WERI-Rb-1 (cell line): ENCODE measurements around the gene TALDO1.

ENCODE experiments used
- DNase-seq: peaks from one replicate; pipeline ENCODE4 v3.0.0-alpha.2; 2020
- H3K27ac ChIP-seq: fragments of 250-450 bp; sonication (Bioruptor Pico); 2 replicates; pipeline ENCODE4 v1.5.1; 2020; ENCODE audit warnings: mild to moderate bottlenecking, moderate library complexity
- H3K27me3 ChIP-seq: fragments of 250-450 bp; sonication (Bioruptor Pico); 2 replicates; pipeline ENCODE4 v1.5.1; 2021; ENCODE audit warnings: mild to moderate bottlenecking, low read depth, moderate library complexity; ENCODE audit not compliant: insufficient read depth, severe bottlenecking
- H3K36me3 ChIP-seq: fragments of 250-450 bp; sonication (Bioruptor Pico); 2 replicates; pipeline ENCODE4 v1.5.1; 2020; ENCODE audit warnings: mild to moderate bottlenecking, moderate library complexity
- H3K4me3 ChIP-seq: 2 replicates; pipeline ENCODE4 v1.5.1; 2011; ENCODE audit warnings: low read depth, mild to moderate bottlenecking, control low read depth, low read length
- H3K9me3 ChIP-seq: fragments of 250-450 bp; sonication (Bioruptor Pico); 2 replicates; pipeline ENCODE4 v1.5.1; 2021; ENCODE audit warnings: mild to moderate bottlenecking, moderate library complexity; ENCODE audit not compliant: severe bottlenecking
- CTCF ChIP-seq: IDR thresholded peaks from 2 replicates; pipeline ENCODE4 v1.5.1; 2011; ENCODE audit warnings: low read depth, mild to moderate bottlenecking, control low read depth, inconsistent platforms, low read length

TALDO1 gene

GRCh38 chr11:724778-725386 lies 22.4 kb upstream of the TALDO1 start:
- Histone ChIP-seq H3K27me3 (peaks cover 24% of the 10 kb centered on the region), H3K4me3 (no peak overlapping the region), H3K36me3 (no peaks in the 10 kb centered on the region), H3K9me3 (no peaks in the 10 kb centered on the region), H3K27ac (no peak overlapping the region)
- TF ChIP-seq CTCF: no peak
- DNase-seq: no peak

DNA sequence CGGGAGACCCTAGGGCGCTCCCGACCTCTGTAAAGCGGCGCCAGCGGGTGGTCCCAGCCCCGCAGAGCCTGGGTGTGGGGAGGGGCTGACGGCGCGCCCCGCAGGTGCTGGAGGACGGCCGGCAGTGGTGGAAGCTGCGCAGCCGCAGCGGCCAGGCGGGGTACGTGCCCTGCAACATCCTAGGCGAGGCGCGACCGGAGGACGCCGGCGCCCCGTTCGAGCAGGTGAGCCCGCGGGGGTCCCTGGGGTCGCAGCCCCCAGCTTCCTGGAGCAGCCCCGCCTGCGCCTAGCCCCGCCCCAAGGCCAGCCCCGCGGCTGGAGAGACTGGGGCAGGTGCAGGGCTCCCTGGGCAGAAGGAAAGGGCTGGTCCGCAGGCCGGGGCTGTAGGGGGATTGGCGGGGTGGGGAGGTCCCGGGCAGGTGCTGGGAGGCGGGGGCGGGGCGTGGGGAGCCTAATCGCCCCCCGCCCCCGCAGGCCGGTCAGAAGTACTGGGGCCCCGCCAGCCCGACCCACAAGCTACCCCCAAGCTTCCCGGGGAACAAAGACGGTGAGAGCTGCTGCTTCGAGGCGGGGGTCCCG lies 21.6 kb upstream of the TALDO1 start:
- Histone ChIP-seq H3K27me3 (peaks cover 17% of the 10 kb centered on the region), H3K9me3 (no peaks in the 10 kb centered on the region), H3K36me3 (no peaks in the 10 kb centered on the region), H3K27ac (no peak overlapping the region), H3K4me3 (no peak overlapping the region)
- no peak for DNase-seq
- no peak for TF ChIP-seq CTCF

DNA sequence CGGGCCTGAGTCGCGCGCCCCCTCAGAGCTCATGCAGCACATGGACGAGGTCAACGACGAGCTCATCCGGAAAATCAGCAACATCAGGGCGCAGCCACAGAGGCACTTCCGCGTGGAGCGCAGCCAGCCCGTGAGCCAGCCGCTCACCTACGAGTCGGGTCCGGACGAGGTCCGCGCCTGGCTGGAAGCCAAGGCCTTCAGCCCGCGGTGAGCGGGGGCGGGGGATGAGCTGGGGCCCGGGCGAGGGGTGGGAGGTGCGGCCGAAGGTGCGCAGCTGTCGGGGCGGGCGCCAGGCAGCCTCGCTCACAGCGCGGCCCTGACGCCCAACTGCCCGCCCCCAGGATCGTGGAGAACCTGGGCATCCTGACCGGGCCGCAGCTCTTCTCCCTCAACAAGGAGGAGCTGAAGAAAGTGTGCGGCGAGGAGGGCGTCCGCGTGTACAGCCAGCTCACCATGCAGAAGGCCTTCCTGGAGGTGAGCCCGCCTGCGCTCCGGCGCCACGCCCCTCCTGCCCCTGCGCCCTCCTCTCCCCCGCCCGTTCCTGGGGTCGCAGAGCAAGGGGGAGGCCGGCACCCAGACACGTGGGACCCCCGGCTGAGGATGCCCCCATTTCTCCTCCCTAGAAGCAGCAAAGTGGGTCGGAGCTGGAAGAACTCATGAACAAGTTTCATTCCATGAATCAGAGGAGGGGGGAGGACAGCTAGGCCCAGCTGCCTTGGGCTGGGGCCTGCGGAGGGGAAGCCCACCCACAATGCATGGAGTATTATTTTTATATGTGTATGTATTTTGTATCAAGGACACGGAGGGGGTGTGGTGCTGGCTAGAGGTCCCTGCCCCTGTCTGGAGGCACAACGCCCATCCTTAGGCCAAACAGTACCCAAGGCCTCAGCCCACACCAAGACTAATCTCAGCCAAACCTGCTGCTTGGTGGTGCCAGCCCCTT lies 20.7 kb upstream of the TALDO1 start:
- no peak for TF ChIP-seq CTCF
- Histone ChIP-seq H3K4me3 (peak overlapping the region; percentile 19), H3K27me3 (peaks cover 10% of the 10 kb centered on the region), H3K36me3 (no peaks in the 10 kb centered on the region), H3K9me3 (no peaks in the 10 kb centered on the region), H3K27ac (peak overlapping the region; percentile 44; the same call in 1 of the 2 replicates)
- DNase-seq: peak; percentile 62

DNA sequence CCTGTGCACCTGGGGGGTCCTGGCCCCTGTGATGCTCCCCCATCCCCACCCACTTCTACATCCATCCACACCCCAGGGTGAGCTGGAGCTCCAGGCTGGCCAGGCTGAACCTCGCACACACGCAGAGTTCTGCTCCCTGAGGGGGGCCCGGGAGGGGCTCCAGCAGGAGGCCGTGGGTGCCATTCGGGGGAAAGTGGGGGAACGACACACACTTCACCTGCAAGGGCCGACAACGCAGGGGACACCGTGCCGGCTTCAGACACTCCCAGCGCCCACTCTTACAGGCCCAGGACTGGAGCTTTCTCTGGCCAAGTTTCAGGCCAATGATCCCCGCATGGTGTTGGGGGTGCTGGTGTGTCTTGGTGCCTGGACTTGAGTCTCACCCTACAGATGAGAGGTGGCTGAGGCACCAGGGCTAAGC lies 20.0 kb upstream of the TALDO1 start:
- no peak for TF ChIP-seq CTCF
- no peak for DNase-seq
- no peak overlapping the region for H3K4me3 ChIP-seq
- peak overlapping the region; percentile 57 for H3K27ac ChIP-seq
- peaks cover 3% of the 10 kb centered on the region for H3K27me3 ChIP-seq
- no peaks in the 10 kb centered on the region for H3K9me3 ChIP-seq
- no peaks in the 10 kb centered on the region for H3K36me3 ChIP-seq

DNA sequence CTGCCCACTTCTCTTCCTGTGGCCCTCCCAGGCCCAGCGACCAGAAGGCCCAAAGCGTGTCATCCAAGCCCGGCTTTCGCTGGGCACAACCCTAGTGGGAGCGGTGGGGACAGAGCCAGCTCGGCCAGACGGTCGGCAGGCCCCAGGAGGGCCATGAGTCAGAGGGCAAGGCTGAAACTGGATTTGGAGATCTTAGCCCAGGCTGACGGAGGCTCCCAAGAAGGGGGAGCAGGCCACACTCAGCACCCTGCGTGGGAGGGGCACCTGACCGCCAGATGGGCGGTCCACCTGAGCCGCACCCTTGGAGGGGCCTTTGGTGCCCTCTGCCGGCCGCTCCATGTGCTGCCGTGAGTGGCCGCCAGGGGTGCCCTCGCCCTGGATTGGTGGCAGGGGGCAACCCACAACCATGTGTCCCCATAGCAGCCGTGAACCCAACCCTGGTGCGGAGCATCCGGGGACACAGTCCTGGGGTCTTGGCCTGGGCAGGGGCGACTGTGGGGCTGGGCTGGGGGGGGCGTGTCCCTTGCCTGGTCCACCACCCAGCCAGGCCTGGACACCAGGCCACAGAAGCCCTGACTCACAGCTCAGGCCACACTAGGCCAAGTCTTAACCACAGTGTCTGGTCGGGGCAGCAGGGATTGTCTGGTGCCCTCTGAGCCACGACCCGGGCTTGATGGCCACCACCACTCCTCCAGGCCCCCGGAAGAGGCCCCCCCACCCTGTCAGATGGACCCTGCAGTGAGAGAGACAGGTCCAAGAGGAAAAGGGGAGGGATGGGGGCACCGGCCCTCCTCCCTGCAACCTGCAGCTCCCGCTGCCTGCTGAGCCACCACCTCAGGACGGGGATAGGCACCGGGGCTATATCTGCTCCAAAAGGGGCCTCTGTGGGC lies 19.2 kb upstream of the TALDO1 start:
- H3K27ac ChIP-seq: peak overlapping the region; percentile 57

More for the DNA sequence above, 19.2 kb upstream of the TALDO1 start:
- H3K4me3 ChIP-seq: no peak overlapping the region
- peak; percentile 99 for TF ChIP-seq CTCF
- no peaks in the 10 kb centered on the region for H3K36me3 ChIP-seq
- H3K9me3 ChIP-seq: no peaks in the 10 kb centered on the region
- DNase-seq: peak; percentile 92
- no peaks in the 10 kb centered on the region for H3K27me3 ChIP-seq
